HG02970 (cell line): ENCODE measurements around the gene PROSER3.
A peak's percentile ranks its signal among the peaks of the same experiment; 100 is the strongest.

Experiments
- ATAC-seq: cut with Tn5 transposase; IDR thresholded peaks from one replicate; pipeline ENCODE4 v1.9.1; 2021; ENCODE audit warnings: mild to moderate bottlenecking, moderate library complexity, moderate number of reproducible peaks; ENCODE audit not compliant: unreplicated experiment, low FRiP score

PROSER3 gene

GRCh38 chr19:35773020-35773806 is 15.2 kb downstream of the PROSER3 start:
- no peak for ATAC-seq

DNA sequence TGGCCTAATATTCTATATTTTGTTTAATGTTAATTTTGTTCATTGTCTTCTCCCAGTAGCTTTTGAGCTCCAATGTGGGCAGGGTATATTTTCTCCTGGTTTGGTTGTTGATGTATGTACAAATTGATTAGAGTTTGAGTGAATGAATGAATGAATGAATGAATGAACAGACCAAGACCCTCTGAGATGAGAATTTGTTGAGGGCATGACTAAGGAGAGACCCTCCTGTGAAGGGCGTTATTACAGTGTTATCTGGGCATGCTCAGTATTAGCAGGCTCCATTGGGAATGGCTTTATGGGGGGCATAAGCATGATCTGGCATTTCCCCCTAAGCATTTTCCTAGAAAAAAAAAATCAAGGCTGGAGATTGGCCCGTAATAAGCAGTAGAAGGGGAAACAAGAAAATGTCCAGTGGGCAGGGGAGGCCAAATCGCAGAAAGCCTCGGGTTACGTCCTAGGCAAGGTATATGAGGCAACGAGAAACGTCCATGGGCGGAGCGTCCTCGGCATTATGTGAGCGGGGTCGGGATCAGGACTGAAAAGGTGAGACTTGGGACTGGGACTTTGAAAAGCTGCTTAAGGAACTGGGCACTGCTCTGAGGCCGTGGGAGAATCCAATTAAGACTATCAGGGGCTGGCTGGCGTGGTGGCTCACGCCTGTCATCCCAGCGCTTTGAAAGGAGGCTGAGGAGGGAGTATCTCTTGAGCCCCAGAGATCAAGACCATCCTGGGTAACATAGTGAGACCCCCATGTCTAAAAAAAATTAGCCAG is 16.5 kb downstream of the PROSER3 start:
- ATAC-seq: no peak

GRCh38 chr19:35775046-35775297 is 17.0 kb downstream of the PROSER3 start:
- no peak for ATAC-seq

- ATAC-seq: peak; percentile 90
These were observed 17.5 kb downstream of the PROSER3 start, which contains the start of gene ARHGAP33 for GRCh38 chr19:35775298-35776101. Gene ARHGAP33, plus strand, starts transcription at chr19:35775564. Its CDS starts 95 bp downstream, at chr19:35775659.

DNA sequence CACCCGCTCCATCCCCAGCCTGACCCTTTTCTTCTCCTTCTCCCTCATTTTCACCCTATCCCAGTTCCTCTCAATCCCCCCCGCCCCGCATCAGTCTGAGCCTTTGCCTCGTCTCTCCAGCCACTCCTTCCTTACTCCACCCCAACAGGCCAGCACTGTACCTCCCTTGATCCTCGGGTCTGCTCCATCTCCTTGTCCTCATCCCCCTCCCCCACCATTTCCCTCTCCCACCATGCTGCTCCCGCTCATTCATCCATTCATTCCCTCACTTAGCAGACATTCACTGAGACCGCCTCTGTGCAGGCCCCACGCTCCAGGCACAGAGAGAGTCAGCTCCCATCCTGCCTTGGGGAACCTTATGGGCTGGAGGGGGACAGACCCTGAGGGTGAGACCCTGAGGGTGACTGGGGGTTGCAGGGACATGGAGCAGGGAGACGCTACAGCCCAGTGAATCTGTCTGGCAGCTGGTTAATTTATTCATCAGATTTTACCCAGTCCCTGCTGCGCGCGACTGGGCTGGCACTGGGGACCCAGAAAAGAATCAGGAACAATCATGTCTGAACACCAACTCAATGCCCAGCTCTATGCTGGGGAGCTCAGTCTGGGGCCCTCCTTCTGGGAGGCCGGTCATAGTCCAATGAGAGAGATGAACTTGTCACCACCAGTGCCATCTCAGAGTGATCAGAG is 18.3 kb downstream of the PROSER3 start:
- no peak for ATAC-seq

- ATAC-seq: no peak
These were observed 19.3 kb downstream of the PROSER3 start for GRCh38 chr19:35777086-35777841.

DNA sequence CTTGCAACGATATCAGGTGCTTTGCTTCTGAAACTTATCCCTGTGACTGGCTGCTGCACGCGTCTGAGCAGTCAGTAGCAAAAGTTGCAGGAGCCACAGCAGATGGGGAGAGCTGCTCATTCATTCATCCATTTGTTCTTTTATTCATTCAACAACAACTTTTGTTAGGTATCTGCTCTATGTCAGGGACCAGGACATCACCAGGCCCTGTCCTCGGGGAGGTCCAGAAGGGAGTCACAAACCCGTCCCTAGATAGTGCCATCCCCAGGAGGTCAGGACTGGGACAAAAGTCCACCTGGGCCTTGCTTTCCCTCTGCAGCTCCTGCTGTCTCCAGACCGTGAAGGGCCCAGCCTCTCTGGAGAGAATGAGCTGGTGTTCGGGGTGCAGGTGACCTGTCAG is 20.0 kb downstream of the PROSER3 start:
- ATAC-seq: no peak

DNA sequence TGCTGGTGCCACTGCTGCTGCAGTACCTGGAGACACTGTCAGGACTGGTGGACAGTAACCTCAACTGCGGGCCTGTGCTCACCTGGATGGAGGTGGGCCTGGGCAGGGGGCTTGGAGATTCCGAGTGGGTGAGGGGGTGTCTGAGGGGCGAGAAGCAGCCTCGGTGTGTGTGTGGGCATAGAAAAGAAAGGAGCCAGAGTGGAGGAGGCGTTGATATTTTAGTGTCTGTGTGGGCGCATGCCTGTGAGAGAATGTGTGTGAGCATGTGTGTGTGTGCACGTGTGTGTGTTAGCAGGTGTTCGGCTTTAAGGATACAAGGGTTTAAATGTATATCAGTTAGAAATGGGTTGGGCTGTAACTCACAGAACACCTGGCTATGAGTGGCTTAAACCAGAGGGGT is 21.1 kb downstream of the PROSER3 start:
- no peak for ATAC-seq

DNA sequence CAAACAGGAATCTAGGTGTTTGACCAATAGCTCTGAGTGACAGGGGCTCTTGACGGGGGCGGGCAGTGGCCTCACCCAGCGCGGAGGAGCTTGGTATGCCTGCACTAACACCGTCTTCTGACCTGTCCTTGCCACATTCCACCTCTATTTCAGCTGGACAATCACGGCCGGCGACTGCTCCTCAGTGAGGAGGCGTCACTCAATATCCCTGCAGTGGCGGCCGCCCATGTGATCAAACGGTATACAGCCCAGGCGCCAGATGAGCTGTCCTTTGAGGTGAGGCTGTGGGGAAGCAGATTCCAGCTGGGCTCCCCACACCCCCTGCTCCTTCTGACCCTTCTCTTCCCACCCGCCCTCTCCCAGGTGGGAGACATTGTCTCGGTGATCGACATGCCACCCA is 22.1 kb downstream of the PROSER3 start:
- ATAC-seq: no peak

DNA sequence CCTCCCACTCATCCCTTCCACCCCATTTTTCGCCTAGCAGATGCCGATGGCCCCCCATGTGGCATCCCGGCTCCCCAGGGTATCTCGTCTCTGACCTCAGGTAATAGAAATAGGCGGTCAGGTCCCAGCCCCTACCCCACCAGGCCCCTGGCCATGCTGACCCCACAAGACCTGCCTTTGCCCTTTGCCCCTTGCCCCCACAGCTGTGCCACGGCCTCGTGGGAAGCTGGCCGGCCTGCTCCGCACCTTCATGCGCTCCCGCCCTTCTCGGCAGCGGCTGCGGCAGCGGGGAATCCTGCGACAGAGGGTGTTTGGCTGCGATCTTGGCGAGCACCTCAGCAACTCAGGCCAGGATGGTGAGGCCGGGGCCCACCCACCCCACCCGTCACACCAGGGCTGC is 22.7 kb downstream of the PROSER3 start:
- no peak for ATAC-seq

- no peak for ATAC-seq
These were observed 23.7 kb downstream of the PROSER3 start for GRCh38 chr19:35781650-35782049.

DNA sequence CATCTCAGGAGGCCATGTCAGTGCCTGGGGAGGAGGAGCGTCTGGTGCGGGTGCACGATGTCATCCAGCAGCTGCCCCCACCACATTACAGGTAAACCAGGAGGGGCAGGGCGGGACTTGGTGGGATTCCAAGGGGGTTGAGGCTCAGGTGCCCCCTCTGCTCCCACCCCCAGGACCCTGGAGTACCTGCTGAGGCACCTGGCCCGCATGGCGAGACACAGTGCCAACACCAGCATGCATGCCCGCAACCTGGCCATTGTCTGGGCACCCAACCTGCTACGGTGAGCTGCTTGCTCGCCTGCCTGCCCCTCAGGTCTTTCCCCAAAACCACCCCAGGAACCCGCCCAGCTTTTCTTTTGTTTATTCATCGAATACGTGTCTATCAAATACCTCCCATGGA is 24.6 kb downstream of the PROSER3 start:
- no peak for ATAC-seq

- no peak for ATAC-seq
These were observed 25.8 kb downstream of the PROSER3 start for GRCh38 chr19:35783469-35784434.

DNA sequence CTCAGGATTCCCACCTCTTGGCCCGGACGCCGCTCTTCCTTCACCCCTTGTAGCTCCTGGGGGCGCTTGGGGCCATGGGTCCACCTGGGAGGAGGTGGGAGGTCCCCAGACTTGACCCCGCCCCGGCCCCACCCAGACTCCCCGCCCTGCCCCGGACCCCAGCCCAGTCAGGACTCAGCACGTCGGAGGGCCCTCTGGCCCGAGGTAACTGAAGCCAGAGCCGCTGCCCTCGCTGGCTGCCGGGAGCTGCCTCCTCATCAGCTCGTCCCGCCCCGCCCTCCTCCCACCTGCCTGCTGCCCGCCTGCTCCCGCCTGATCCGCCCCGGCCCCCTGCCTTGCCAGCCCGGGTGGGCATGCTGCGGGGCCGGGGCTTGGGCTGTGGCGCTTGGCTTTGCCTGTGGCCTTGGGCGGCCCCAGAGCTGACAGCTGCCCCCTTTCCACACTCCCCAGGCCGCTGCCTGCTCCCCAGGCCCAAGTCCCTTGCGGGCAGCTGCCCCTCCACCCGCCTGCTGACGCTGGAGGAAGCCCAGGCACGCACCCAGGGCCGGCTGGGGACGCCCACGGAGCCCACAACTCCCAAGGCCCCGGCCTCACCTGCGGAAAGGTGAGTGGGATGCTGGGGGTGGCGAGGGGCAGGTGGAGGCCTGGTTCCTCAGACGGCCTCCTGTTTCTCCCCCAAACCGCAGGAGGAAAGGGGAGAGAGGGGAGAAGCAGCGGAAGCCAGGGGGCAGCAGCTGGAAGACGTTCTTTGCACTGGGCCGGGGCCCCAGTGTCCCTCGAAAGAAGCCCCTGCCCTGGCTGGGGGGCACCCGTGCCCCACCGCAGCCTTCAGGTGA is 26.7 kb downstream of the PROSER3 start:
- ATAC-seq: no peak

- ATAC-seq: no peak
These were observed 27.3 kb downstream of the PROSER3 start for GRCh38 chr19:35785339-35785627.

GRCh38 chr19:35786299-35787160 is 28.6 kb downstream of the PROSER3 start:
- no peak for ATAC-seq

DNA sequence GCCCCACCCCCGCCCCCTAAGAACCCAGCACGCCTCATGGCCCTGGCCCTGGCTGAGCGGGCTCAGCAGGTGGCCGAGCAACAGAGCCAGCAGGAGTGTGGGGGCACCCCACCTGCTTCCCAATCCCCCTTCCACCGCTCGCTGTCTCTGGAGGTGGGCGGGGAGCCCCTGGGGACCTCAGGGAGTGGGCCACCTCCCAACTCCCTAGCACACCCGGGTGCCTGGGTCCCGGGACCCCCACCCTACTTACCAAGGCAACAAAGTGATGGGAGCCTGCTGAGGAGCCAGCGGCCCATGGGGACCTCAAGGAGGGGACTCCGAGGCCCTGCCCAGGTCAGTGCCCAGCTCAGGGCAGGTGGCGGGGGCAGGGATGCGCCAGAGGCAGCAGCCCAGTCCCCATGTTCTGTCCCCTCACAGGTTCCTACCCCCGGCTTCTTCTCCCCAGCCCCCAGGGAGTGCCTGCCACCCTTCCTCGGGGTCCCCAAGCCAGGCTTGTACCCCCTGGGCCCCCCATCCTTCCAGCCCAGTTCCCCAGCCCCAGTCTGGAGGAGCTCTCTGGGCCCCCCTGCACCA is 29.3 kb downstream of the PROSER3 start:
- no peak for ATAC-seq
